Memory B cell (primary cell): Measurements from ENCODE around the gene HMCN2.

Experiments
- ATAC-seq: fragments of 150-1000 bp; cut with Tn5 transposase; 2 replicates; pipeline ENCODE4 v1.10.0; 2021; ENCODE audit warnings: low read depth, mild to moderate bottlenecking, moderate library complexity
- DNase-seq, 2 donors: peaks; one replicate each; pipeline ENCODE4 v3.0.0; 2022; ENCODE audit warnings: low spot score in 2 of 2
- H3K27ac Mint-ChIP-seq: one replicate; pipeline ENCODE4 v1.8.0; 2022; ENCODE audit warnings: mild to moderate bottlenecking, moderate library complexity, mixed read lengths
- H3K27me3 Mint-ChIP-seq: one replicate; pipeline ENCODE4 v1.8.0; 2022; ENCODE audit warnings: mixed read lengths
- H3K36me3 Mint-ChIP-seq: one replicate; pipeline ENCODE4 v1.8.0; 2022; ENCODE audit warnings: mild to moderate bottlenecking, mixed read lengths
- H3K4me1 Mint-ChIP-seq: one replicate; pipeline ENCODE4 v1.8.0; 2022; ENCODE audit warnings: mixed read lengths
- H3K4me3 Mint-ChIP-seq: one replicate; pipeline ENCODE4 v1.8.0; 2022; ENCODE audit warnings: mild to moderate bottlenecking, moderate library complexity, mixed read lengths
- H3K9me3 Mint-ChIP-seq: one replicate; pipeline ENCODE4 v1.8.0; 2022; ENCODE audit warnings: mixed read lengths

The HMCN2 gene

DNA sequence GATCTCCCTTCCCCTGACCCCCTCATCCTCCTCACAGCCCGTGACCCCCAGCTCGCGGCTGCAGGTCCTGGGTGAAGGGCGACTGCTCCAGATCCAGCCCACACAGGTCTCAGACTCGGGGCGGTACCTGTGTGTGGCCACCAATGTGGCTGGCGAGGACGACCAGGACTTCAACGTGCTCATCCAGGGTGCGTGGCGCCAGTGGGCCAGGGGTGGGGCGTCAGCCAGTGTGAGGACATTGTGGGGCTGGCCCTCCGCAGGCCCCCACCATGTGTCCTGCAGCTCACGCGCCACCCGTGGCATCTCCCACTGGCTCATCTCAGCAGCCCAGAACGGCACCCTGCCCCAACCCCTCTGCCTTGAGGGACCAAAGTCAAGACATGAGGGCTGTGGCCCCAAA, 112.1 kb downstream of the HMCN2 start:
- no peak for DNase-seq
- Mint-ChIP-seq H3K9me3 (peaks cover 7% of the 10 kb centered on the region), H3K4me3 (no peak overlapping the region), H3K4me1 (peaks cover 2% of the 10 kb centered on the region), H3K27me3 (peaks cover 6% of the 10 kb centered on the region), H3K27ac (no peak overlapping the region), H3K36me3 (no peaks in the 10 kb centered on the region)
- ATAC-seq = no peak

GRCh38 chr9:130378875-130379648, 113.5 kb downstream of the HMCN2 start:
- Mint-ChIP-seq H3K4me3 (no peak overlapping the region), H3K4me1 (no peaks in the 10 kb centered on the region), H3K27ac (no peak overlapping the region), H3K27me3 (peaks cover under 1% of the 10 kb centered on the region), H3K36me3 (no peaks in the 10 kb centered on the region), H3K9me3 (no peaks in the 10 kb centered on the region)
- DNase-seq (no peak), ATAC-seq (no peak)

- no peak for ATAC-seq
- Mint-ChIP-seq H3K27ac (no peak overlapping the region), H3K4me3 (no peak overlapping the region), H3K9me3 (no peaks in the 10 kb centered on the region), H3K4me1 (no peaks in the 10 kb centered on the region), H3K27me3 (peaks cover under 1% of the 10 kb centered on the region), H3K36me3 (no peaks in the 10 kb centered on the region)
- no peak for DNase-seq
Observed at GRCh38 chr9:130379649-130379970, 114.0 kb downstream of the HMCN2 start.

DNA sequence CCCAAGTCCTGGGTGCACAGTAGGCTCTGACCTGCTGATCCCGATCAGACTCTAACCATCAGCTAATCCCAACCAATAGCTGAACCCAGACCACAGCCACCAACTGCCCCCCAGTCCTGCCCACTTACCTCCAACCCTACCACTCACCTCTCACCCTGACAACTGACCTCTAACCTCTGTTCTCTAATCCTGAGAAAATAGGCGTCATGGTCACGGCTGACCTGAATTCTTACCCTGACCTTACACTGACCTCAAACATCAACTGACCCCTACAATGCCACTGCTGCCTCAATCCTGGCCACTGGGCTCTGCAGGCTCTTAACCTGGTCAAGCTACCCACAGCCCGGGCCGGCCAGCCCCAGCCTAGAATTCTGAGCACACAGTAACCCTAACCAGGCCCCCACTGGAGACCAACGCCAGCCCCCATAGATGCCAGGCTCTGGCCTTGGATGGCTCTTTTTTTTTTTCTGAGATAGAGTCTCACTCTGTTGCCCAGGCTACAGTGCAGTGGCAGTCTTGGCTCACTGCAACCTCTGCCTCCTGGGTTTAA, 115.4 kb downstream of the HMCN2 start:
- Mint-ChIP-seq H3K4me3 (no peak overlapping the region), H3K36me3 (no peaks in the 10 kb centered on the region), H3K4me1 (no peaks in the 10 kb centered on the region), H3K9me3 (no peaks in the 10 kb centered on the region), H3K27me3 (peaks cover 3% of the 10 kb centered on the region), H3K27ac (no peak overlapping the region)
- DNase-seq (no peak), ATAC-seq (no peak)

- DNase-seq (no peak), ATAC-seq (no peak)
- Mint-ChIP-seq H3K4me3 (no peak overlapping the region), H3K4me1 (no peaks in the 10 kb centered on the region), H3K36me3 (no peaks in the 10 kb centered on the region), H3K27ac (no peak overlapping the region), H3K27me3 (peaks cover 3% of the 10 kb centered on the region), H3K9me3 (no peaks in the 10 kb centered on the region)
Observed at GRCh38 chr9:130381660-130382059, 116.1 kb downstream of the HMCN2 start.

DNA sequence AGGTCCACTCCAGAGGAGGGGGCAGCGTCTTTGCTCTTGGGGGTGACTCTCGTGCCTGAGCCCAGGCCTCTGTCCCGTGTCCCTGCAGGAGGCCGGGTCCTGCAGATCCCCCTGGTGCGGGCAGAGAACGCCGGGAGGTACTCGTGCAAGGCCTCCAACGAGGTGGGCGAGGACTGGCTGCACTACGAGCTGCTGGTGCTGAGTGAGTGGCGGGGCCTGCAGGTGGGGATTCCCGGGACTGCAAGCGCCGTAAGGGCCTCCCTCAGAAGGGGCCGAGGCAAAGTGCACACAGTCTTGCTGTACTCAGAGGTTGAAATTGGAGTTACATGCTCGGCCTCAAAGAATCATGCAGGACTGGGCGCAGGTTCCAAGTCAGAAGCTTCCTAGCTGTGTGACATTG, 116.5 kb downstream of the HMCN2 start:
- H3K9me3 Mint-ChIP-seq = no peaks in the 10 kb centered on the region
- ATAC-seq (no peak), DNase-seq (no peak)
- no peak overlapping the region for H3K4me3 Mint-ChIP-seq
- no peaks in the 10 kb centered on the region for H3K4me1 Mint-ChIP-seq
- no peaks in the 10 kb centered on the region for H3K36me3 Mint-ChIP-seq
- H3K27ac Mint-ChIP-seq = no peak overlapping the region
- peaks cover 3% of the 10 kb centered on the region for H3K27me3 Mint-ChIP-seq

GRCh38 chr9:130382636-130383349, 117.2 kb downstream of the HMCN2 start:
- no peak overlapping the region for H3K27ac Mint-ChIP-seq
- no peaks in the 10 kb centered on the region for H3K36me3 Mint-ChIP-seq
- no peaks in the 10 kb centered on the region for H3K4me1 Mint-ChIP-seq
- no peak for DNase-seq
- H3K9me3 Mint-ChIP-seq = no peaks in the 10 kb centered on the region
- no peak overlapping the region for H3K4me3 Mint-ChIP-seq
- H3K27me3 Mint-ChIP-seq = peaks cover 3% of the 10 kb centered on the region
- ATAC-seq = no peak

DNA sequence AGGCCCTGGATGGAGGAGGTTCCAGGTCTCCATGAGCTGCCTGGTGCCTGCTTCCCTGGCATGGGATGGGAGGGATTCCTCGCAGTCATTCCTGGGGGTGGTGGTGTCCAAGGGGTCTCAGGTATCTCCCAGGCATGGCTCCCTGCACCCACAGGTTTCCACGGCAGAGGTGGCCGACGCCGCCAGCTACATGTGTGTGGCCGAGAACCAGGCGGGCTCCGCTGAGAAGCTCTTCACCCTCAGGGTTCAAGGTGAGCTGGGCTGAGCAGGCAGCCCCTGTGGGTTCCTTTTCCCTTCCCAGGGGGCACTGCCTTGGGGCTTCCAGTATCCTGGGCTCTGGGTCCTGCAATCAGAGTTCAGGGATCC, 117.8 kb downstream of the HMCN2 start:
- no peak for ATAC-seq
- Mint-ChIP-seq H3K9me3 (no peaks in the 10 kb centered on the region), H3K27ac (no peak overlapping the region), H3K36me3 (no peaks in the 10 kb centered on the region), H3K4me1 (no peaks in the 10 kb centered on the region), H3K4me3 (no peak overlapping the region), H3K27me3 (peaks cover 3% of the 10 kb centered on the region)
- no peak for DNase-seq

DNA sequence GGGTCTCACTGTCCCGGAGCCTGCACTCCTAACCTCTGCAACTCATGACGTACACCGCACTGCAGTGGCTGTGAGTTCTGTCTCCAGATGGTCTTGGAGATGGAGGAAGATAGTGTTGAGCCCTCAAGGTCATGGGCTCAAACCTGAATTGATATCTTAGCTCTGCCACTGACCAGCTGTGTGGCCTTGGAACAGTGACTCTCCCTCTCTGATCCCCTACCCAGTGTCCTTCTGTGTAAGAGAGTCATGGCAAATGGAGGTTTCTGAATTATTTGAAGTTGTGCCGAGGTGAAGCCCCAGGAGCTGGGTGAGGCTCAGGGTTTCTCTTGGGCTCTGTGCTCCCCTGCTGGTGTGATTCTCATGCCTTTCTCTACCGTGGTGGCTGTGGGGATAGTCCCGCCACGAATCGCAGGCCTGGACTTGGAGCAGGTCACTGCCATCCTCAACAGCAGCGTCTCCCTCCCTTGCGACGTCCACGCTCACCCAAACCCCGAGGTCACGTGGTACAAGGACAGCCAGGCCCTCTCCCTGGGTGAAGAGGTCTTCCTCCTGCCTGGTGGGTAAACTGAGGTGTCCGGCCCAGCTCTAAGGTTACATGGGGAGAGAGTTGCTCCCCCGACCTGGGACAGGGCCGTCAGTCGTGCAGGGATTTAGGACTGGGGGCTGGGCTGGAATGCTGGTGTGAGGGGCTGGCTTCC, 118.6 kb downstream of the HMCN2 start:
- Mint-ChIP-seq H3K4me1 (no peaks in the 10 kb centered on the region), H3K36me3 (no peaks in the 10 kb centered on the region)
- no peak for DNase-seq

GRCh38 chr9:130385257-130385656, 119.7 kb downstream of the HMCN2 start:
- Mint-ChIP-seq H3K27ac (no peak overlapping the region), H3K27me3 (peaks cover 3% of the 10 kb centered on the region), H3K36me3 (no peaks in the 10 kb centered on the region), H3K9me3 (no peaks in the 10 kb centered on the region), H3K4me3 (no peak overlapping the region), H3K4me1 (no peaks in the 10 kb centered on the region)
- ATAC-seq (no peak), DNase-seq (no peak)

More for the DNA sequence above, 118.6 kb downstream of the HMCN2 start:
- Mint-ChIP-seq H3K9me3 (no peaks in the 10 kb centered on the region), H3K27me3 (peaks cover 3% of the 10 kb centered on the region), H3K27ac (no peak overlapping the region), H3K4me3 (no peak overlapping the region)
- no peak for ATAC-seq

GRCh38 chr9:130387398-130387797, 121.8 kb downstream of the HMCN2 start:
- Mint-ChIP-seq H3K27ac (no peak overlapping the region), H3K36me3 (no peaks in the 10 kb centered on the region), H3K9me3 (no peaks in the 10 kb centered on the region), H3K27me3 (peaks cover 7% of the 10 kb centered on the region), H3K4me3 (no peak overlapping the region), H3K4me1 (no peaks in the 10 kb centered on the region)
- no peak for DNase-seq
- ATAC-seq = no peak

GRCh38 chr9:130387905-130388304, 122.3 kb downstream of the HMCN2 start:
- DNase-seq (no peak), ATAC-seq (no peak)
- Mint-ChIP-seq H3K4me1 (no peaks in the 10 kb centered on the region), H3K9me3 (no peaks in the 10 kb centered on the region), H3K27ac (no peak overlapping the region), H3K36me3 (no peaks in the 10 kb centered on the region), H3K27me3 (peaks cover 8% of the 10 kb centered on the region), H3K4me3 (no peak overlapping the region)

GRCh38 chr9:130390390-130390789, 124.8 kb downstream of the HMCN2 start:
- Mint-ChIP-seq H3K4me1 (no peaks in the 10 kb centered on the region), H3K27ac (no peak overlapping the region), H3K4me3 (no peak overlapping the region), H3K27me3 (peaks cover 7% of the 10 kb centered on the region), H3K36me3 (no peaks in the 10 kb centered on the region), H3K9me3 (no peaks in the 10 kb centered on the region)
- ATAC-seq (no peak), DNase-seq (no peak)

GRCh38 chr9:130390986-130391385, 125.4 kb downstream of the HMCN2 start:
- no peak overlapping the region for H3K4me3 Mint-ChIP-seq
- peaks cover 7% of the 10 kb centered on the region for H3K27me3 Mint-ChIP-seq
- no peaks in the 10 kb centered on the region for H3K36me3 Mint-ChIP-seq
- no peak for ATAC-seq
- no peaks in the 10 kb centered on the region for H3K9me3 Mint-ChIP-seq
- no peak overlapping the region for H3K27ac Mint-ChIP-seq
- DNase-seq = no peak
- H3K4me1 Mint-ChIP-seq = no peaks in the 10 kb centered on the region
